SK-N-SH (cell line): ENCODE measurements around the gene FAM169A.

Source experiments
- CTCF ChIP-seq: fragments of 200-600 bp; sonication (generic); IDR thresholded peaks from 2 replicates; pipeline ENCODE4 v1.6.1; 2017; ENCODE audit warnings: antibody characterized with exemption, mild to moderate bottlenecking, moderate library complexity
- GABPA ChIP-seq: IDR thresholded peaks from 2 replicates; pipeline ENCODE4 v1.4.0; 2012; ENCODE audit warnings: low read depth, mild to moderate bottlenecking
- GATA2 ChIP-seq: sonication (generic); formaldehyde crosslinking; IDR thresholded peaks from 2 replicates; pipeline ENCODE4 v1.5.0; 2020; ENCODE audit warnings: mild to moderate bottlenecking, missing genetic modification reagents
- MAX ChIP-seq: IDR thresholded peaks from 2 replicates; pipeline ENCODE4 v1.4.0; 2012; ENCODE audit warnings: low read depth
- NRF1 ChIP-seq: IDR thresholded peaks from 2 replicates; pipeline ENCODE4 v1.6.1; 2012; ENCODE audit warnings: low read depth, mild to moderate bottlenecking, low read length
- PBX3 ChIP-seq: IDR thresholded peaks from 2 replicates; pipeline ENCODE4; 2012
- POLR2AphosphoS5 ChIP-seq: IDR thresholded peaks from 2 replicates; pipeline ENCODE4 v1.6.1; 2012; ENCODE audit warnings: low read depth, low read length
- RAD21 ChIP-seq: IDR thresholded peaks from 2 replicates; pipeline ENCODE4 v1.6.1; 2012; ENCODE audit warnings: mild to moderate bottlenecking, low read length
- SIN3A ChIP-seq: IDR thresholded peaks from 2 replicates; pipeline ENCODE4 v1.6.1; 2012; ENCODE audit warnings: low read depth, mild to moderate bottlenecking, low read length, moderate library complexity, borderline replicate concordance
- TAF1 ChIP-seq: IDR thresholded peaks from 2 replicates; pipeline ENCODE4 v1.6.1; 2012; ENCODE audit warnings: low read depth, mild to moderate bottlenecking, low read length, moderate library complexity, borderline replicate concordance
- YY1 ChIP-seq: IDR thresholded peaks from 2 replicates; pipeline ENCODE4 v1.4.0; 2012; ENCODE audit warnings: low read depth, mild to moderate bottlenecking
- ZBTB33 ChIP-seq: IDR thresholded peaks from 2 replicates; pipeline ENCODE4 v1.4.0; 2012; ENCODE audit warnings: low read depth, borderline replicate concordance

GRCh38 chr5:74761241-74761640, 104.9 kb downstream of the FAM169A start:
- TF ChIP-seq TAF1 (no peak), SIN3A (no peak), ZBTB33 (no peak), GATA2 (CRISPR knock-in tag) (no peak), MAX (no peak), NRF1 (no peak), POLR2AphosphoS5 (no peak), CTCF (no peak), GABPA (no peak), RAD21 (no peak), PBX3 (no peak), YY1 (no peak)
